Measurements from ENCODE around the gene ERBIN. TPM values are rescaled to one million over a fixed set of nuclear protein-coding genes. Genes with fewer than 3 reads are reported as not detected.

Gene ERBIN
- polyA plus RNA-seq, 3 donors = 25.2 to 43.3 (median 28.6) TPM

DNA sequence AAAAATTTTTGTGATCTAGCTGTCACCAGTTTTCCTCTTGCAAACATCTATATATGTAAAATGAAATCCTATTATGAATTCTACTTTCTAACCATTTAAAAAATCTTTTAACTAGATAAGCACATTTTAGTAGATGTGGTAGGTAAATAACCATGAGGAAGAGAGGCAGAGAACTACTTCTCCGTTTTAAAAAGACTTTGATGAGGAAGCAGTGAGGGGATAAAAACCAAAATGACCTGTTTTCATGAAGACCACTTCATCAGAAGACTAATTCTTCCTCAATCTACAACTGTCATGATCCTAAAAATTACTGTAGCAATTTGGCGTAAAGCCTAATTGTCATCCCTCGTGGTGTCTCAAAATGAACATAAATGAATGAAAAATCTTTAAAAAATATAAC is 15.7 kb upstream of the ERBIN start:
- no peak overlapping the region for H2AFZ ChIP-seq (ENCODE audit: insufficient read depth, low read depth, low read length, poor library complexity, severe bottlenecking)
- H3K4me3 ChIP-seq (replicated peaks in 1 of 3; ENCODE audit: low read depth in 2 of 3, low read length in 3 of 3) = no peak overlapping the region
- H3K4me1 Mint-ChIP-seq = peaks cover 13% of the 10 kb centered on the region
- H3K36me3 Mint-ChIP-seq = no peaks in the 10 kb centered on the region
- no peaks in the 10 kb centered on the region for H3K27me3 Mint-ChIP-seq (ENCODE audit: low read depth in 3 of 3)
- no peak overlapping the region for H3K9ac ChIP-seq (ENCODE audit: insufficient read depth, low read length, poor library complexity, severe bottlenecking)
- intact Hi-C loops (cut with micrococcal nuclease) = no loop called here
- H3K79me2 ChIP-seq (ENCODE audit: insufficient read depth, low read length) = no peaks in the 10 kb centered on the region
- no CpG with 5 or more reads among the region's 3 CpGs for WGBS (ENCODE audit: insufficient coverage)
- H4K20me1 ChIP-seq (ENCODE audit: insufficient read depth, low read length) = no peaks in the 10 kb centered on the region
- H3K36me3 ChIP-seq (replicated peaks in 1 of 2; ENCODE audit: control insufficient read depth in 1 of 2, insufficient read depth in 2 of 2, low read length in 2 of 2) = no peaks in the 10 kb centered on the region
- no peak for TF ChIP-seq CTCF (IDR thresholded peaks at IDR 0.05)
- H3K4me1 ChIP-seq (ENCODE audit: control insufficient read depth in 1 of 2, insufficient read depth in 2 of 2, low read length in 2 of 2) = peaks cover 6 to 10% of the 10 kb centered on the region in 2 donors
- no peak overlapping the region for H3K4me3 Mint-ChIP-seq
- H3K4me2 ChIP-seq (replicated peaks; ENCODE audit: extremely low read depth, low read length, poor library complexity, severe bottlenecking) = no peak overlapping the region
- no peak overlapping the region for H3K27ac Mint-ChIP-seq
- no peaks in the 10 kb centered on the region for H3K9me3 ChIP-seq (replicated peaks in 1 of 2; ENCODE audit: control insufficient read depth in 1 of 2, insufficient read depth in 1 of 2, low read length in 2 of 2)
- H3K9me3 Mint-ChIP-seq = peaks cover 0 to 3% (median 0%) of the 10 kb centered on the region in 7 donors
- DNase-seq = no peak
- H3K27ac ChIP-seq (ENCODE audit: low read depth in 1 of 2, low read length in 2 of 2) = no peak overlapping the region
- H3K27me3 ChIP-seq (ENCODE audit: control insufficient read depth in 2 of 2, insufficient read depth in 2 of 2, low read length in 2 of 2) = no peaks in the 10 kb centered on the region

- H3K27ac Mint-ChIP-seq = no peak overlapping the region
- peaks cover 13 to 18% of the 10 kb centered on the region in 2 donors for H3K4me1 ChIP-seq (ENCODE audit: control insufficient read depth in 1 of 2, insufficient read depth in 2 of 2, low read length in 2 of 2)
- no peak overlapping the region for H2AFZ ChIP-seq (ENCODE audit: insufficient read depth, low read depth, low read length, poor library complexity, severe bottlenecking)
- H3K9me3 ChIP-seq (replicated peaks in 1 of 2; ENCODE audit: control insufficient read depth in 1 of 2, insufficient read depth in 1 of 2, low read length in 2 of 2) = no peaks in the 10 kb centered on the region
- H3K4me3 ChIP-seq (replicated peaks in 1 of 3; ENCODE audit: low read depth in 2 of 3, low read length in 3 of 3) = no peak overlapping the region
- no peak overlapping the region for H3K27ac ChIP-seq (ENCODE audit: low read depth in 1 of 2, low read length in 2 of 2)
- H3K36me3 ChIP-seq (replicated peaks in 1 of 2; ENCODE audit: control insufficient read depth in 1 of 2, insufficient read depth in 2 of 2, low read length in 2 of 2) = no peaks in the 10 kb centered on the region
- peaks cover 0 to 2% (median 0%) of the 10 kb centered on the region in 3 donors for H3K27me3 Mint-ChIP-seq (ENCODE audit: low read depth in 3 of 3)
- no peaks in the 10 kb centered on the region for H3K79me2 ChIP-seq (ENCODE audit: insufficient read depth, low read length)
- no peaks in the 10 kb centered on the region for H3K36me3 Mint-ChIP-seq
- no peak overlapping the region for H3K9ac ChIP-seq (ENCODE audit: insufficient read depth, low read length, poor library complexity, severe bottlenecking)
- H3K4me2 ChIP-seq (replicated peaks; ENCODE audit: extremely low read depth, low read length, poor library complexity, severe bottlenecking) = no peak overlapping the region
- H4K20me1 ChIP-seq (ENCODE audit: insufficient read depth, low read length) = no peaks in the 10 kb centered on the region
- peaks cover 0 to 3% (median 0%) of the 10 kb centered on the region in 7 donors for H3K9me3 Mint-ChIP-seq
- TF ChIP-seq CTCF (IDR thresholded peaks at IDR 0.05) = no peak
- H3K4me1 Mint-ChIP-seq = peaks cover 22% of the 10 kb centered on the region
- H3K4me3 Mint-ChIP-seq = no peak overlapping the region
- whole genome bisulfite sequencing (ENCODE audit: insufficient coverage) = no CpG with 5 or more reads among the region's 3 CpGs
- H3K27me3 ChIP-seq (ENCODE audit: control insufficient read depth in 2 of 2, insufficient read depth in 2 of 2, low read length in 2 of 2) = no peaks in the 10 kb centered on the region
- DNase-seq = no peak
- intact Hi-C loops (cut with micrococcal nuclease) = no loop called here
These were observed 14.1 kb upstream of the ERBIN start for GRCh38 chr5:65912311-65912710.
